Measurements from ENCODE around the gene RNF7. TPM values are rescaled to one million over a fixed set of nuclear protein-coding genes. Genes with fewer than 3 reads are reported as not detected.

Gene RNF7
- total RNA-seq, 1 donor: 57.0 TPM

GRCh38 chr3:141735176-141735575 is 2.9 kb upstream of the RNF7 start:
- no peak overlapping the region for H3K4me3 ChIP-seq (ENCODE audit: low read depth, low read length)
- no peak for DNase-seq (ENCODE audit: low read depth)
- TF ChIP-seq, protein P1, sequence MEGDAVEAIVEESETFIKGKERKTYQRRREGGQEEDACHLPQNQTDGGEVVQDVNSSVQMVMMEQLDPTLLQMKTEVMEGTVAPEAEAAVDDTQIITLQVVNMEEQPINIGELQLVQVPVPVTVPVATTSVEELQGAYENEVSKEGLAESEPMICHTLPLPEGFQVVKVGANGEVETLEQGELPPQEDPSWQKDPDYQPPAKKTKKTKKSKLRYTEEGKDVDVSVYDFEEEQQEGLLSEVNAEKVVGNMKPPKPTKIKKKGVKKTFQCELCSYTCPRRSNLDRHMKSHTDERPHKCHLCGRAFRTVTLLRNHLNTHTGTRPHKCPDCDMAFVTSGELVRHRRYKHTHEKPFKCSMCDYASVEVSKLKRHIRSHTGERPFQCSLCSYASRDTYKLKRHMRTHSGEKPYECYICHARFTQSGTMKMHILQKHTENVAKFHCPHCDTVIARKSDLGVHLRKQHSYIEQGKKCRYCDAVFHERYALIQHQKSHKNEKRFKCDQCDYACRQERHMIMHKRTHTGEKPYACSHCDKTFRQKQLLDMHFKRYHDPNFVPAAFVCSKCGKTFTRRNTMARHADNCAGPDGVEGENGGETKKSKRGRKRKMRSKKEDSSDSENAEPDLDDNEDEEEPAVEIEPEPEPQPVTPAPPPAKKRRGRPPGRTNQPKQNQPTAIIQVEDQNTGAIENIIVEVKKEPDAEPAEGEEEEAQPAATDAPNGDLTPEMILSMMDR (IDR thresholded peaks at IDR 0.05; ENCODE audit: insufficient read depth, low read depth, low read length): no peak

GRCh38 chr3:141735770-141736465 is 2.2 kb upstream of the RNF7 start:
- DNase-seq (ENCODE audit: low read depth): no peak
- no peak overlapping the region for H3K4me3 ChIP-seq (ENCODE audit: low read depth, low read length)
- TF ChIP-seq, protein P1 (IDR thresholded peaks at IDR 0.05; ENCODE audit: insufficient read depth, low read depth, low read length): no peak

DNA sequence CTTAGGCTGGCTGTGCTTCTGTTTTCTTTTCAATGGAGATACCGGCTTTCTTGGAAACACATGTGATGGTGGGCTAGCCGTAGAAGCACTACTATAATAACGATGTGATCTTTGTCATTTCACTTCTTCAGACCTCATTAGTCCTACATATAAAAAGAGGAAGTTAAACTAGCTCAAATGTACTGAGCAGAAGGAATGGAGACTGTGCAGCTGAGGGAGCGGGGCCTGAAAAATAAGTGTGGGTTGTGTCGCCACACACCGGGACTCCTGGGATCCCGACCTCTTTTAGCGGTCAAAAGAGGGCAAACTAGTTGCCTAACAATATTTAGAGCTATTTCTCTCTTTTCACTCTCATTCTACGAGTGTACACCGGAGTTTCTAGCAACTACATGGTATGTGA is 1.0 kb upstream of the RNF7 start:
- H3K4me3 ChIP-seq (ENCODE audit: low read depth, low read length): no peak overlapping the region
- no peak for DNase-seq (ENCODE audit: low read depth)
- TF ChIP-seq, protein P1 (IDR thresholded peaks at IDR 0.05; ENCODE audit: insufficient read depth, low read depth, low read length): no peak

GRCh38 chr3:141737678-141738021 is 448 bp upstream of the RNF7 start:
- no peak for DNase-seq (ENCODE audit: low read depth)
- TF ChIP-seq, protein P1 (IDR thresholded peaks at IDR 0.05; ENCODE audit: insufficient read depth, low read depth, low read length): no peak
- peak overlapping the region; percentile 32 for H3K4me3 ChIP-seq (ENCODE audit: low read depth, low read length)

GRCh38 chr3:141738891-141739363 is 829 bp downstream of the RNF7 start:
- TF ChIP-seq, protein P1 (IDR thresholded peaks at IDR 0.05; ENCODE audit: insufficient read depth, low read depth, low read length): no peak
- DNase-seq (ENCODE audit: low read depth): peak; percentile 63
- peak overlapping the region; percentile 93 for H3K4me3 ChIP-seq (ENCODE audit: low read depth, low read length)

DNA sequence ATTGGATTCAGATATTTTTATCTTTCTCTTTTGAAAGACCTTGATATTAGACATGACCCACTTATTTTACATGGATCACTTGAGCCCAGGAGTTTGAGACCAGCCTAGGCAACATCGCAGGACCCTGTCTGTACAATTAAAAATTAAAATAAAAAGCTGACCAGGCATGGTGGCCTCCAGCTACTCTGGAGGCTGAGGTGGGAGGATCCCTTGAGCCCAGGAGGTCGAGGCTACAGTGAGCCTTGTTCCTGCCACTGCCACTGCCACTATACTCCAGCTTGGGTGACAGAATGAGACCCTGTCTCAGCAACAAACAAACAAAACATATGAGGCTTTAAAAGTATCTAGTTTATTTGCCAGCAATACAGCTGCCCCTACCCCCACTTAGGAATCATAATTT is 1.6 kb downstream of the RNF7 start:
- peak overlapping the region; percentile 93 for H3K4me3 ChIP-seq (ENCODE audit: low read depth, low read length)
- DNase-seq (ENCODE audit: low read depth): no peak
- TF ChIP-seq, protein P1 (IDR thresholded peaks at IDR 0.05; ENCODE audit: insufficient read depth, low read depth, low read length): no peak

GRCh38 chr3:141740349-141740748 is 2.3 kb downstream of the RNF7 start:
- TF ChIP-seq, protein P1 (IDR thresholded peaks at IDR 0.05; ENCODE audit: insufficient read depth, low read depth, low read length): no peak
- H3K4me3 ChIP-seq (ENCODE audit: low read depth, low read length): no peak overlapping the region
- DNase-seq (ENCODE audit: low read depth): peak; percentile 11
